SK-N-SH treated with all-trans-retinoic acid at 6 μM for 48 hours (cell line): ENCODE data around the gene BTG4.

ENCODE experiments used
- ATAC-seq: fragments of 200-7000 bp; cut with Tn5 transposase; 3 replicates; pipeline ENCODE4 v1.9.1; 2020; ENCODE audit warnings: mild to moderate bottlenecking, moderate library complexity
- CSDC2 ChIP-seq: fragments of 250-450 bp; sonication (Bioruptor Pico); IDR thresholded peaks from 2 replicates; pipeline ENCODE4 v1.5.0; 2020; ENCODE audit warnings: mild to moderate bottlenecking, moderate library complexity
- ESRRG ChIP-seq: fragments of 250-450 bp; sonication (Bioruptor Pico); IDR thresholded peaks from 2 replicates; pipeline ENCODE4 v1.6.1; 2021; ENCODE audit warnings: mild to moderate bottlenecking
- ISL1 ChIP-seq: fragments of 250-450 bp; sonication (Bioruptor Pico); IDR thresholded peaks from 2 replicates; pipeline ENCODE4 v2.1.2; 2022; ENCODE audit warnings: mild to moderate bottlenecking, moderate library complexity
- SNAI2 ChIP-seq: fragments of 250-450 bp; sonication (Bioruptor Pico); IDR thresholded peaks from 2 replicates; pipeline ENCODE4 v1.5.0; 2020; ENCODE audit warnings: mild to moderate bottlenecking, moderate library complexity
- TCF4 ChIP-seq: fragments of 250-450 bp; sonication (Bioruptor Pico); IDR thresholded peaks from 2 replicates; pipeline ENCODE4 v1.8.0; 2021; ENCODE audit warnings: mild to moderate bottlenecking, moderate library complexity, borderline replicate concordance
- TOX ChIP-seq: fragments of 250-450 bp; sonication (Bioruptor Pico); IDR thresholded peaks from 2 replicates; pipeline ENCODE4 v1.8.0; 2021; ENCODE audit warnings: mild to moderate bottlenecking, moderate library complexity, borderline replicate concordance
- ZC3H10 ChIP-seq: fragments of 250-450 bp; sonication (Bioruptor Pico); IDR thresholded peaks from 2 replicates; pipeline ENCODE4 v1.5.1; 2021; ENCODE audit warnings: mild to moderate bottlenecking, moderate library complexity
- ZFP3 ChIP-seq: fragments of 250-450 bp; sonication (Bioruptor Pico); IDR thresholded peaks from 2 replicates; pipeline ENCODE4 v1.5.0; 2020; ENCODE audit warnings: mild to moderate bottlenecking, moderate library complexity
- ZFP30 ChIP-seq: fragments of 450-650 bp; formaldehyde crosslinking; IDR thresholded peaks from 2 replicates; pipeline ENCODE4 v1.5.0; 2022; ENCODE audit warnings: mild to moderate bottlenecking, moderate library complexity
- ZNF565 ChIP-seq: fragments of 450-650 bp; formaldehyde crosslinking; conservative IDR thresholded peaks from 2 replicates; pipeline ENCODE4 v1.5.0; 2020; ENCODE audit warnings: low read depth, mild to moderate bottlenecking, moderate library complexity
- ZNF70 ChIP-seq: fragments of 450-650 bp; formaldehyde crosslinking; IDR thresholded peaks from 2 replicates; pipeline ENCODE4 v1.5.0; 2020; ENCODE audit warnings: mild to moderate bottlenecking, moderate library complexity
- ZNF8 ChIP-seq: fragments of 450-650 bp; formaldehyde crosslinking; IDR thresholded peaks from 2 replicates; pipeline ENCODE4 v1.5.0; 2020; ENCODE audit warnings: mild to moderate bottlenecking, moderate library complexity
- TF ChIP-seq, protein P1 (sequence below): fragments of 250-450 bp; sonication (Bioruptor Pico); IDR thresholded peaks from 2 replicates; pipeline ENCODE4 v1.5.0; 2020; ENCODE audit warnings: mild to moderate bottlenecking, moderate library complexity
- TF ChIP-seq, protein P2 (sequence below): fragments of 250-450 bp; sonication (Bioruptor Pico); IDR thresholded peaks from 2 replicates; pipeline ENCODE4 v1.5.1; 2021; ENCODE audit warnings: mild to moderate bottlenecking, moderate library complexity
- TF ChIP-seq, protein P3 (sequence below): fragments of 250-450 bp; sonication (Bioruptor Pico); IDR thresholded peaks from 2 replicates; pipeline ENCODE4 v1.8.0; 2020; ENCODE audit warnings: mild to moderate bottlenecking, moderate library complexity, borderline replicate concordance
- TF ChIP-seq, protein P4 (sequence below): fragments of 250-450 bp; sonication (Bioruptor Pico); IDR thresholded peaks from 2 replicates; pipeline ENCODE4 v1.5.1; 2020; ENCODE audit warnings: low read depth, mild to moderate bottlenecking, moderate library complexity

The BTG4 gene

DNA sequence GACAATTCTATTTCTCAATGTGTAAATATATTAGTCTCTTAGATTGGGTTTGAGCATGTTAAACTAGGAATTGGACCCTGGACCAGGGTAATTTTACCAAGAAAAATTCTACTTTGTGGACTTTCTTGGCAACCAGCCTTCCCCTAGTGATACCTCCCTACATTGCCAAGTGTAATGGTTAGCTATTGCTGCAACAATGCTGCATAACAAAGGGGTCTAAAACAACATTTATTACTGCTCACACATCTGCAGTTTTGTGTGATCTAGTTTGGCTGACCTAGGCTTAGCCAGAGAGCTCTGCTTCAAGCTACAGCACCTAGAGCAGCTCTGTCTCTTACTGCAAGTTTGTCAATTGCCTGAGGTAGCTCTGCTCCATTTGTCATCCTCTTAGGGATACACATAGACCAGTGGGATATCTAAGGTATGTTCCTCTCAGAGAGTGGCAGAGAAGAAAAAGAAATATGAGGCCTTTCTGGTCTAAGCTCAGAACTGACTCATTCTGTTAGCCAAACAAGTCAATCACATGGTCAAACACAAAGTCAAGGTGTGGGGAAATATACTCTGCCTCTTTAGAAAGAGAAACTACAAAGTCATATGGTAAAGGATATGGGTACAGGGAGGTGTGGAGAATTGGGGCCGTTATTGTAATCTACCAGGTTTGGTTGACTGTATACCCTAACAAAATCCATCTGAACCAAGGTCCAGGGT is 26.4 kb upstream of the BTG4 start (continued):
- TF ChIP-seq ZFP30 (CRISPR knock-in tag) (no peak), ISL1 (CRISPR knock-in tag) (no peak)
- TF ChIP-seq, protein P1, sequence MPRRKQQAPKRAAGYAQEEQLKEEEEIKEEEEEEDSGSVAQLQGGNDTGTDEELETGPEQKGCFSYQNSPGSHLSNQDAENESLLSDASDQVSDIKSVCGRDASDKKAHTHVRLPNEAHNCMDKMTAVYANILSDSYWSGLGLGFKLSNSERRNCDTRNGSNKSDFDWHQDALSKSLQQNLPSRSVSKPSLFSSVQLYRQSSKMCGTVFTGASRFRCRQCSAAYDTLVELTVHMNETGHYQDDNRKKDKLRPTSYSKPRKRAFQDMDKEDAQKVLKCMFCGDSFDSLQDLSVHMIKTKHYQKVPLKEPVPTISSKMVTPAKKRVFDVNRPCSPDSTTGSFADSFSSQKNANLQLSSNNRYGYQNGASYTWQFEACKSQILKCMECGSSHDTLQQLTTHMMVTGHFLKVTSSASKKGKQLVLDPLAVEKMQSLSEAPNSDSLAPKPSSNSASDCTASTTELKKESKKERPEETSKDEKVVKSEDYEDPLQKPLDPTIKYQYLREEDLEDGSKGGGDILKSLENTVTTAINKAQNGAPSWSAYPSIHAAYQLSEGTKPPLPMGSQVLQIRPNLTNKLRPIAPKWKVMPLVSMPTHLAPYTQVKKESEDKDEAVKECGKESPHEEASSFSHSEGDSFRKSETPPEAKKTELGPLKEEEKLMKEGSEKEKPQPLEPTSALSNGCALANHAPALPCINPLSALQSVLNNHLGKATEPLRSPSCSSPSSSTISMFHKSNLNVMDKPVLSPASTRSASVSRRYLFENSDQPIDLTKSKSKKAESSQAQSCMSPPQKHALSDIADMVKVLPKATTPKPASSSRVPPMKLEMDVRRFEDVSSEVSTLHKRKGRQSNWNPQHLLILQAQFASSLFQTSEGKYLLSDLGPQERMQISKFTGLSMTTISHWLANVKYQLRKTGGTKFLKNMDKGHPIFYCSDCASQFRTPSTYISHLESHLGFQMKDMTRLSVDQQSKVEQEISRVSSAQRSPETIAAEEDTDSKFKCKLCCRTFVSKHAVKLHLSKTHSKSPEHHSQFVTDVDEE (CRISPR knock-in tag): no peak
- TF ChIP-seq, protein P2, sequence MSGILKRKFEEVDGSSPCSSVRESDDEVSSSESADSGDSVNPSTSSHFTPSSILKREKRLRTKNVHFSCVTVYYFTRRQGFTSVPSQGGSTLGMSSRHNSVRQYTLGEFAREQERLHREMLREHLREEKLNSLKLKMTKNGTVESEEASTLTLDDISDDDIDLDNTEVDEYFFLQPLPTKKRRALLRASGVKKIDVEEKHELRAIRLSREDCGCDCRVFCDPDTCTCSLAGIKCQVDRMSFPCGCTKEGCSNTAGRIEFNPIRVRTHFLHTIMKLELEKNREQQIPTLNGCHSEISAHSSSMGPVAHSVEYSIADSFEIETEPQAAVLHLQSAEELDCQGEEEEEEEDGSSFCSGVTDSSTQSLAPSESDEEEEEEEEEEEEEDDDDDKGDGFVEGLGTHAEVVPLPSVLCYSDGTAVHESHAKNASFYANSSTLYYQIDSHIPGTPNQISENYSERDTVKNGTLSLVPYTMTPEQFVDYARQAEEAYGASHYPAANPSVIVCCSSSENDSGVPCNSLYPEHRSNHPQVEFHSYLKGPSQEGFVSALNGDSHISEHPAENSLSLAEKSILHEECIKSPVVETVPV (CRISPR knock-in tag): no peak

DNA sequence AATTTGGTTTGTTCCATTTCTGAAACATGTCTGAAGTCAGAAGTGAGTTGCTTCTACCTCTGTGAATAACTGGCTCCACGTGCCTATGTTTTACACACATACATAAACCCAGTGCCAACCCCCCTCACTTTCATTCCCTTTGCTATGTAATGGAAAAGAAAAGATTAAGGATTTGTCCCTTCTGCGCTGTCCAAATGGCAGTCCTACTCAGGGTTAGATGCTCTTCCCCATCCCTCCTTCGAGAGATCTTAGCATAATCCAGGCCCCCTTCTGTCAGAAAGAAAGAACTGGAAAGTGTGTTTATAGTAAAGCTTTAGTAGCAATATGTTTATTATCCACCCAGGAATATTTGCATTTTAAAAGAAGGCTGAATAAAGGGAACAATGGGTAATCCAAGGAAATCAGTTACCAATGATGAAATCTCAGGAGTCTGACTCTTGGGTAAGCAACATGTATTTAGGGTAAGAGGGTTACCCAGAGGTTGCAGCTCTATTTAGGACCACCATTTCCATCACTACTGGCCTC is 25.2 kb upstream of the BTG4 start:
- no peak for ATAC-seq
- TF ChIP-seq CSDC2 (CRISPR knock-in tag): no peak
- TF ChIP-seq, protein P3, sequence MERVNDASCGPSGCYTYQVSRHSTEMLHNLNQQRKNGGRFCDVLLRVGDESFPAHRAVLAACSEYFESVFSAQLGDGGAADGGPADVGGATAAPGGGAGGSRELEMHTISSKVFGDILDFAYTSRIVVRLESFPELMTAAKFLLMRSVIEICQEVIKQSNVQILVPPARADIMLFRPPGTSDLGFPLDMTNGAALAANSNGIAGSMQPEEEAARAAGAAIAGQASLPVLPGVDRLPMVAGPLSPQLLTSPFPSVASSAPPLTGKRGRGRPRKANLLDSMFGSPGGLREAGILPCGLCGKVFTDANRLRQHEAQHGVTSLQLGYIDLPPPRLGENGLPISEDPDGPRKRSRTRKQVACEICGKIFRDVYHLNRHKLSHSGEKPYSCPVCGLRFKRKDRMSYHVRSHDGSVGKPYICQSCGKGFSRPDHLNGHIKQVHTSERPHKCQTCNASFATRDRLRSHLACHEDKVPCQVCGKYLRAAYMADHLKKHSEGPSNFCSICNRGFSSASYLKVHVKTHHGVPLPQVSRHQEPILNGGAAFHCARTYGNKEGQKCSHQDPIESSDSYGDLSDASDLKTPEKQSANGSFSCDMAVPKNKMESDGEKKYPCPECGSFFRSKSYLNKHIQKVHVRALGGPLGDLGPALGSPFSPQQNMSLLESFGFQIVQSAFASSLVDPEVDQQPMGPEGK (CRISPR knock-in tag): no peak
- TF ChIP-seq, all 23 proteins: peak for 0

DNA sequence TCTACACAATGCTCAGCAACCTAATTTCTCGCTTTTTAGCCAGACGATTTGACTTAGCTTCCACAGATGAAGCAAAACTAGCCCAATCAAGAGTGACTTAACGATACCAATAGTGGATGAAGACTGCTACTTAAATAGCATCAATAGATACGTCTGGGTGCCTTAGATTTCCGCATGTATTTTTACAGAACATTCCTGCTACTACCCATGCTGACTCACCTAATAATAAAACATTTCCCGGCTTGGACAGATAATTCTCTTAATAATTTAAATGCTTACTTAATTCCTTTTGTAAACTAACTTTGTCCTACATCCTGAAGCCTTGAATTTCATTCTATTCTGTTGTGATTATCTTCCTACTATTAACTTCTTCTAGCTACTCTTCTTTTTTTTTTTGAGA is 23.1 kb upstream of the BTG4 start:
- ATAC-seq: no peak
- no peak for TF ChIP-seq ZC3H10 (CRISPR knock-in tag)
- TF ChIP-seq, protein P2 (CRISPR knock-in tag): no peak
- no peak for TF ChIP-seq SNAI2 (CRISPR knock-in tag)
- TF ChIP-seq ZNF565 (CRISPR knock-in tag): no peak
- TF ChIP-seq, protein P4, sequence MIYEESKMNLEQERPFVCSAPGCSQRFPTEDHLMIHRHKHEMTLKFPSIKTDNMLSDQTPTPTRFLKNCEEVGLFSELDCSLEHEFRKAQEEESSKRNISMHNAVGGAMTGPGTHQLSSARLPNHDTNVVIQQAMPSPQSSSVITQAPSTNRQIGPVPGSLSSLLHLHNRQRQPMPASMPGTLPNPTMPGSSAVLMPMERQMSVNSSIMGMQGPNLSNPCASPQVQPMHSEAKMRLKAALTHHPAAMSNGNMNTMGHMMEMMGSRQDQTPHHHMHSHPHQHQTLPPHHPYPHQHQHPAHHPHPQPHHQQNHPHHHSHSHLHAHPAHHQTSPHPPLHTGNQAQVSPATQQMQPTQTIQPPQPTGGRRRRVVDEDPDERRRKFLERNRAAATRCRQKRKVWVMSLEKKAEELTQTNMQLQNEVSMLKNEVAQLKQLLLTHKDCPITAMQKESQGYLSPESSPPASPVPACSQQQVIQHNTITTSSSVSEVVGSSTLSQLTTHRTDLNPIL (CRISPR knock-in tag): no peak
- no peak for TF ChIP-seq TOX (CRISPR knock-in tag)
- no peak for TF ChIP-seq ESRRG
- TF ChIP-seq ZNF8 (CRISPR knock-in tag): no peak
- no peak for TF ChIP-seq ZFP3 (CRISPR knock-in tag)
- TF ChIP-seq TCF4 (CRISPR knock-in tag): no peak
- TF ChIP-seq, protein P1 (CRISPR knock-in tag): no peak
- no peak for TF ChIP-seq ZNF70 (CRISPR knock-in tag)
- TF ChIP-seq, all 23 proteins: peak for 0
